NB4 (cell line): Measurements from ENCODE around the gene ANKS1B.

Experiments used
- POLR2A ChIP-seq: IDR thresholded peaks from 2 replicates; pipeline ENCODE4 v1.6.1; 2011; ENCODE audit warnings: mild to moderate bottlenecking; ENCODE audit not compliant: insufficient read length; ENCODE audit errors: extremely low read depth
- TF ChIP-seq, protein P1 (sequence below): IDR thresholded peaks from one replicate; pipeline ENCODE4 v1.5.1; 2012; ENCODE audit warnings: low read depth, low read length

DNA sequence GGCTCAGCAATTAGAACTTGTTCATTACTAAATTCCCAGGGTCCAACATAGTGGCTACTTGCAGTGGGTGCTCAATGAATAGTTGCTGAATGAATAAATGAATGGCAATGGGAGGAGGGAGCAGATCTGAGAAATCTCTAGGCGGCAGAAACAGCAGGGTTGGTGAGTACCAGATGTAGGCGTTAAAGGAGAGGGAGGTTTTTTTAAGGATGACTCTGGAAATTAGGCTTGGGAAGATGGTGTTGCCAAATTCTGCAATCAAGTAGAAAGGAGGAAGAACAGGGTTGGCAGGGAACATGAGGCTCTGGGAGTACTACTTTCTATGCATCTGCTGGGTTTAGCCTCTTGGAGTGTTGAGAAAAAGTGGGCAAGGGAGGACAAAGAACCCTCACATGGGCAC is 1132.6 kb downstream of the ANKS1B start:
- TF ChIP-seq, protein P1, sequence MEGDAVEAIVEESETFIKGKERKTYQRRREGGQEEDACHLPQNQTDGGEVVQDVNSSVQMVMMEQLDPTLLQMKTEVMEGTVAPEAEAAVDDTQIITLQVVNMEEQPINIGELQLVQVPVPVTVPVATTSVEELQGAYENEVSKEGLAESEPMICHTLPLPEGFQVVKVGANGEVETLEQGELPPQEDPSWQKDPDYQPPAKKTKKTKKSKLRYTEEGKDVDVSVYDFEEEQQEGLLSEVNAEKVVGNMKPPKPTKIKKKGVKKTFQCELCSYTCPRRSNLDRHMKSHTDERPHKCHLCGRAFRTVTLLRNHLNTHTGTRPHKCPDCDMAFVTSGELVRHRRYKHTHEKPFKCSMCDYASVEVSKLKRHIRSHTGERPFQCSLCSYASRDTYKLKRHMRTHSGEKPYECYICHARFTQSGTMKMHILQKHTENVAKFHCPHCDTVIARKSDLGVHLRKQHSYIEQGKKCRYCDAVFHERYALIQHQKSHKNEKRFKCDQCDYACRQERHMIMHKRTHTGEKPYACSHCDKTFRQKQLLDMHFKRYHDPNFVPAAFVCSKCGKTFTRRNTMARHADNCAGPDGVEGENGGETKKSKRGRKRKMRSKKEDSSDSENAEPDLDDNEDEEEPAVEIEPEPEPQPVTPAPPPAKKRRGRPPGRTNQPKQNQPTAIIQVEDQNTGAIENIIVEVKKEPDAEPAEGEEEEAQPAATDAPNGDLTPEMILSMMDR: no peak
- no peak for TF ChIP-seq POLR2A
